HS-5 (cell line): Measurements from ENCODE around the gene NEU2.

Source experiments
- DNase-seq: peaks from one replicate; pipeline ENCODE4 v3.0.0-alpha.2; 2012; ENCODE audit warnings: low read depth

The NEU2 gene

DNA sequence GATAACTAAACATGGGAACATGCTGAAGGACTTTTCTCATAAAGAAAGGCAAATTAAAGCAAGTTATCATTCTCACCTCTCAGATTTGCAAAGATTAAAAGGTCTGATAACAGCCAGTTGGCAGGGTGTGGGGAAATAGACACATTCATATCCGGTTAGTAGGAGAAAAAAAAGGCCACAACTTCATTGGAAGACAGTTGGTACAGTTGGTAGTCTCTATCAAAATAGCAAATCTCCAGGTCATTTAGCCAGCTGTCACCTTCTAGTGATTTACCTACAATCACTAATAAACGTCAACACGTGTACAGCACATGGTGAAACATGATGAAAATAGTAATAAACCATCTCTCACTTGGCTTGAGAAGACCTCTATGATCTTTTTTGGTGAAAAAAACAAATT is 44.3 kb downstream of the NEU2 start:
- no peak for DNase-seq

DNA sequence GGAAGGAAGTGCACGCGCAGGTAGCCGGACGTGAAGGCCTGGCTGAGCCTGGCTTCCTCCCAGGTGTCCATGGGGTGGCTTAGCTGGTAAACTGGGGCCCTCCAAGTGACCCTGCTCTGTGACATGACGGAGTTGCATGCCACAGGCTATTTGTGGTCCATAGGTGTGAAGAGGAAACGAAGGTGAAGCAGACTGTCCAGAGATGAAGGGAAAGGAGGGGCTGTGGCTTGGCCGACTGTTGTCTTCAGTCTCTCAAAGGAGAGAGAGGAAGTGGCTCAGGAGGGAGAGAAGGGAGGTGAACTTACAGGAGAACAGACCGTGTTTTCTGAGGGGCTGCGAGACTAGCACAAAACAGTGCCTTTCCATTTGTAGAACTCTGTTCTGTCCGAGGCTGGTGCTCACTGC is 47.0 kb downstream of the NEU2 start:
- DNase-seq: no peak

DNA sequence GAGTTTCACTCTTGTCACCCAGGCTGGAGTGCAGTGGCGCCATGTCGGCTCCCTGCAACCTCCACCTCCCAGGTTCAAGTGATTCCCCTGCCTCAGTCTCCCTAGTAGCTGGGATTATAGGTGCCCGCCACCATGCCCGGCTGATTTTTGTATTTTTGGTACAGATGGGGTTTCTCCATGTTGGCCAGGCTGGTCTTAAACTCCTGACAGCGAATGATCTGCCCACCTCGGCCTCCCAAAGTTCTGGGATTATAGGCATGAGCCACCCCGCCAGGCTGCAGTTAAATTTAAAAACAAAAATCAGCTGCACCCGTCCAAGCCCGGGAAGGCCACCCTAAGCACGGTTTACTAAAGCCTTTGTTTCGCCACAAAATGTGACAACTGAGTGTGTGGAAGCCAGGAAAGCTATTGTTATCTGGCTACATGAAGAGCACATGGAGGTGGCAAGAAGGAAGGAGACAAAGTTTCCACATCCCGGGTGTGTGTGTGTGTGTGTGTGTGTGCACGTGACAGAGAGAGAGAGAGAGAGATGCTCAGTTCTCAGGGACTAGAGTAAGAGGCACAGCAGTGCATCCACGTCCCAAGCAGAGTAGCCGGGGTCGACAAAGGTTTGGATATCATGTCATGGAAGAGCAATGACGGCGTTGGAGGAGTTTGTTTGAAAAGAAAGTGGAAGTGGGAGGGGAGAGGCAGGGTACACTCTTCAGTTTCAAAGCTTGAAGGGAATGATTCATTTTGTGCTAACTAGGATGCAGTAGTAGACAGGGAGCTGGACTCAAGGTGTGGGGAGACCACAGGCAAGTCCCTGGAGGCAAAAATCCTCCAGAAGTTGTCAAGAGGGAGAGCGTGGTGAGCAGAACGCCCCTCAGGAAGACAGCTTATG is 47.7 kb downstream of the NEU2 start:
- no peak for DNase-seq

DNA sequence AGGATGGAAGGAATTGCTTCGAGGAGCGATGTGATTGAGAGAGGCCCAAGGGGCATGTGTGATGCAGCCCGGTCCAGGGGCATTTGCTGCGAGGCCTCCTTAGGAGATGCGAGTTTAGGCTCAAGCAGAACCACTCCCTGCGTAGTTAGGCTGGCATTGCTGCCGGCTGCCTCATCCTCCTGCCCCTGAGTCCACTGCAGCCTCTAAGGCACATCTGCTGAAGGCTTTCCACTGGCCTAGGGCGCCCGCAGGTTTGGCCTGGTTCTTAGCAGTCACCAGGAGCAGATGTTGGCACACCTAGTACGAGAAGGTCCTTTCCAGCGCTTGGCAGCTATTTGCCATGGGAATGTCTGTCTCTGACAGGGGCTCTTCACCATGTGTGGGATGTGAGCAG is 48.4 kb downstream of the NEU2 start:
- no peak for DNase-seq

DNA sequence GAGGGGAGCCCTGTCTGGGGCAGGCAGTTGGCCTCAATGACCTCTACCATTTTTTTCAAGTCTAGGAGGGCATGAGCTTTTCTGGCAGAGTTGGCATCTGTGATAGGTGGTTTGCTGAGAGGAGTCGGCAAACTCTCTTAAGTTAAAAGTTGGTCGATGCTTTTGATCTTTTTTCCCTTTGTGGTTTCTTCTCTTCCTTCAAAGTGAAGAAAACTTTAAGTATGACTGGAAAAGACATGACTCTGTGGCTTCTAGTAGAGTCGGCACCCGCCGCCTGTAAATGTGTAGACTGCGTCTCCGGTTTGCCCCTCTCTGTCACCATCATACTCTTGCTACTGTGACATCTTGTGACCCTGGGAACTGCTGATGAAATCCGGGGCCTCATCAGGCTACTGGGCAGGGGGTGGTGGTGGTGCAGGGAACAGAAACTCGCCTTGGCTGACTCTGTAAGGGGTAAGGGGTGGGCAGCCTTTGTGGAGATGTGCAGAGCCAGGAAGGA is 48.8 kb downstream of the NEU2 start:
- DNase-seq: no peak

DNA sequence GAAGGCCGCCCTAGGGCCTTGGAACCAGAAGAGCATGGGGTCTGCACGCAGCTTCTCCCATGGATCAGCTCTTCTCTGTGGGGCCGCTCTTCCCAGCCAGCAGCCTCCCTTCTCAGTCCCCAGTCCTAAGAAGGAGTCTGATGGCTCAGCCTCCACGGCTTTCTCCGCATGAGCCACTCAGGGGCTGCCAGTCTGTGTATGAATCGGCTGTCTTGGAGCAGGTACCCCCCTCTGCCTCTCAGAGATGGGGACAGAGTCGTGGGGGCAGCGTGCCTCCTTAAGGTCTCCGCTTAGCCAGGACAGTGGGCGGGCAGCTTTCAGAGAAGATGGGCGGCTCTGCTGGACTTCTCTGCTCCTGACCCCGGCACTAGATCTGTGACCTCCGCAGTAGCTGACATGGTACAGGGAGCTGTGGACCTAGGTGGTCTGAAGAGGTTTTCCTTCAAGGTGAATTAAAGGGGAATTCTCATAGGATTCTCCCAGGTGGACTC is 49.3 kb downstream of the NEU2 start:
- no peak for DNase-seq

DNA sequence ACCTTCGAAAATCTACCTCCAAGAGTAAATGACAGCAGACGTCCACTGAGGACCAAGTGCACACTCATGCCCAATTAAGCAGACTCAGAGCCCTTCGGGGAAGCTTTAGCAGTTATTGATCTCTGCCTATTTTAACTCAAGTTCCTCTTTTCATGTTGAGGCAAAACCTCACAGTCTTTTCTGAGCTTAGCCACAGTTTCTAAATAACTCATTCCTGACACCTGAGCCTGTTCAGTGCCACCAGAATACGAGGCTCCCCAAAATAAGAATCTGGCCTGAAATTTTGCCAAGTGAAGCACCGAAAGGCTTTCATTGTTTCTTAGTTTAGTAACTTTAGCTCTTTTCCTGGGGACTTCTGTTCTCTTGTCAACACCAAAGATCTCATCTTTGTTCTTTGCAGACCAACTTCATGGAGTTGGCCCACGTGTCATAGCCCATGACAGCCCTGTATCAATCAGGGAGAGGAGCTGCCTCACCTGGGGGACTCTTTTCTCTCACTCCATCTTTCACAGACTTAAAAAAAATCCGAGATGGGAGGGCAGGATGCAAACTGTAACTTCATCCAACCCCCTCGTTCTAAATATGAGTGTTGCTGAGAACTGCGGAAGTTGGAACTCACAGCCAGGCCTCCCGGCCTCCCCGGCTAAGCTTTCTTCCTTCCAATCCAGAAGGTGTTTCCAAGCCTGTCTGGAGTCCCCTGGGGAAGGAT is 49.9 kb downstream of the NEU2 start:
- no peak for DNase-seq

DNA sequence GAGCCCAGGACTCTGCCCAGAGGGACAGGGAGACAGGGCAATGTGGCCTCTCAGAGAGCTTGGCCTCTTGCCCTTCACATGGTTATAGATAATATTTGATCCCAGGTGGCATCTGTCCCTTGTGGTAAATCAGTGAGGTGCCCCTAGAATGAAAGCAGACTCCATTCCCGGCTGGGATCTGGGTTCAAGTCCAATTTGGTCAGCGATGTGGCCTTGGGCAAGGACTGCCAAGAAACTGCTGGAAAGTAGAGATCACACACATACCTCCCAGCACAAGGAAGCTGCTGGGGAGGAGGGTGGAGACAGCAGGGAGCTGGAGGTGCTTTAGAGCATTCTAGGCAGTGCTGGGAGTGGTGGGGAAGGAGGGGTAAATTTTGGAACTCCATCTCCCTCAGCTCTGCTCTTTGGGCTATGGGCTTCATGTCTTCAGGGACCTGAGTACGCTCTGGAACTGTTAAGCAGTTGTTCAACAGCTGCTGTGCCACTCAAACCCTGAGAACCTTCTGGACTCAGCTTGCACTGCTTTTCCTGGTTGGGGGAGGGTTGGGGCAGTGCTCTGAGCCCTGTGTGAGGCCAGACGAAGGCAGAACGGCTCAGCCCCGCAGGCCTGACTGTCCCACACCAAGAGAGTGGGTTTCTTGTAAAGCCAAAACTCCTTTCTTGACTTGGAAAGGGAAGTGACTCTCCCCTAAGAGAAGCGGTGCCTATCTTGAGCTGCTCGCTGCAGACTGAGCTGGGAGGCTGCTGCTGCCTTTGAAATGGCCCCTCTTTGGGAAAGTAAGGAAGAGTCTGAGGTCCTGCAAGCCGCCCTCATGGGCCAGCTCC is 50.7 kb downstream of the NEU2 start:
- no peak for DNase-seq

DNA sequence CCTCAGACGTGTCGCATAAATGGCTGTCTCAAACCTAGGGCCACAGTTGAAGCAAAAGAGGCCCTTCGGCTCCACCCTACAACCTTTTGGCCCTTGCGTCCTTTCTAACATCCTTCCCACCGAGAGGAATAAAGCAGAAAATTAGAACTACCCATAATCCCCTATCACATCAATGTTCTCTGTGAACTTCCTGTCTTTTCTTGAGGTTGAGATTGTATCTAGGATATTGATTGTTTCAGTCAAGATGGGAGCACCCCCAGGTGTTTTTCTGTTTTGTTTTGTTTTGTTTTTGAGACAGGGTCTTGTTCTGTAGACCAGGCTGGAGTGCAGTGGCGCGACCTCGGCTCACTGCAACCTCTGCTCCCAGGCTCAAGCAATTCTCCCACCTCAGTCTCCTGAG is 51.3 kb downstream of the NEU2 start:
- no peak for DNase-seq

DNA sequence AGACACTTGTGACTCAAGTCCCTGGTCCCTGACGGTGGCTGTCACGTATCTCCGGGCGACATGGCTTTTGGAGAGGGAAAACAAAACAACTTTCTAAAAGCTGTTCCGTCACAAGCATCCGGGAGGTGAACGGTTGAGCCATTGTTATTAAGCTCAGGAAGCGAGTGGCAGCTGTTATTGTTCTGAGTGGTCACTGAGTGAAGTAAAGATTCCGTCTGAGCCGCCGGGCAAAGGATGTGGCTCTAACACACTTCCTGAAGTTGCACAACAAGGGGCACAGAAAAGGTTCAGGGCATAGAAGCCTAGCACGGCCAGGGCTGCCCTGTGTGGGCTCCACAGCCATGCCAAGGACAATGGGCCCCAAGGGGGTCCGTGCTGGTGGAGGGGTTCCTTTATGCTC is 52.0 kb downstream of the NEU2 start:
- no peak for DNase-seq
